ENCODE results near the gene MICALL1. TPM values are rescaled to one million over a fixed set of nuclear protein-coding genes. Genes with fewer than 3 reads are reported as not detected.
A peak's percentile ranks its signal among the peaks of the same experiment; 100 is the strongest.

The MICALL1 gene
- total and polyA plus RNA-seq, 2 of the 13 experiments (the other 11 are each of a cell fraction or from before 2014, with no cell fraction given) = 7.6 to 10.6 TPM

GRCh38 chr22:37981282-37982011 is 75.3 kb downstream of the MICALL1 start (continued):
- TF ChIP-seq, protein P1, sequence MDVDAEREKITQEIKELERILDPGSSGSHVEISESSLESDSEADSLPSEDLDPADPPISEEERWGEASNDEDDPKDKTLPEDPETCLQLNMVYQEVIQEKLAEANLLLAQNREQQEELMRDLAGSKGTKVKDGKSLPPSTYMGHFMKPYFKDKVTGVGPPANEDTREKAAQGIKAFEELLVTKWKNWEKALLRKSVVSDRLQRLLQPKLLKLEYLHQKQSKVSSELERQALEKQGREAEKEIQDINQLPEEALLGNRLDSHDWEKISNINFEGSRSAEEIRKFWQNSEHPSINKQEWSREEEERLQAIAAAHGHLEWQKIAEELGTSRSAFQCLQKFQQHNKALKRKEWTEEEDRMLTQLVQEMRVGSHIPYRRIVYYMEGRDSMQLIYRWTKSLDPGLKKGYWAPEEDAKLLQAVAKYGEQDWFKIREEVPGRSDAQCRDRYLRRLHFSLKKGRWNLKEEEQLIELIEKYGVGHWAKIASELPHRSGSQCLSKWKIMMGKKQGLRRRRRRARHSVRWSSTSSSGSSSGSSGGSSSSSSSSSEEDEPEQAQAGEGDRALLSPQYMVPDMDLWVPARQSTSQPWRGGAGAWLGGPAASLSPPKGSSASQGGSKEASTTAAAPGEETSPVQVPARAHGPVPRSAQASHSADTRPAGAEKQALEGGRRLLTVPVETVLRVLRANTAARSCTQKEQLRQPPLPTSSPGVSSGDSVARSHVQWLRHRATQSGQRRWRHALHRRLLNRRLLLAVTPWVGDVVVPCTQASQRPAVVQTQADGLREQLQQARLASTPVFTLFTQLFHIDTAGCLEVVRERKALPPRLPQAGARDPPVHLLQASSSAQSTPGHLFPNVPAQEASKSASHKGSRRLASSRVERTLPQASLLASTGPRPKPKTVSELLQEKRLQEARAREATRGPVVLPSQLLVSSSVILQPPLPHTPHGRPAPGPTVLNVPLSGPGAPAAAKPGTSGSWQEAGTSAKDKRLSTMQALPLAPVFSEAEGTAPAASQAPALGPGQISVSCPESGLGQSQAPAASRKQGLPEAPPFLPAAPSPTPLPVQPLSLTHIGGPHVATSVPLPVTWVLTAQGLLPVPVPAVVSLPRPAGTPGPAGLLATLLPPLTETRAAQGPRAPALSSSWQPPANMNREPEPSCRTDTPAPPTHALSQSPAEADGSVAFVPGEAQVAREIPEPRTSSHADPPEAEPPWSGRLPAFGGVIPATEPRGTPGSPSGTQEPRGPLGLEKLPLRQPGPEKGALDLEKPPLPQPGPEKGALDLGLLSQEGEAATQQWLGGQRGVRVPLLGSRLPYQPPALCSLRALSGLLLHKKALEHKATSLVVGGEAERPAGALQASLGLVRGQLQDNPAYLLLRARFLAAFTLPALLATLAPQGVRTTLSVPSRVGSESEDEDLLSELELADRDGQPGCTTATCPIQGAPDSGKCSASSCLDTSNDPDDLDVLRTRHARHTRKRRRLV (CRISPR knock-in tag; IDR thresholded peaks at IDR 0.05) = no peak
- no peak for TF ChIP-seq ZNF7 (CRISPR knock-in tag; IDR thresholded peaks at IDR 0.05)
- TF ChIP-seq, protein P2, sequence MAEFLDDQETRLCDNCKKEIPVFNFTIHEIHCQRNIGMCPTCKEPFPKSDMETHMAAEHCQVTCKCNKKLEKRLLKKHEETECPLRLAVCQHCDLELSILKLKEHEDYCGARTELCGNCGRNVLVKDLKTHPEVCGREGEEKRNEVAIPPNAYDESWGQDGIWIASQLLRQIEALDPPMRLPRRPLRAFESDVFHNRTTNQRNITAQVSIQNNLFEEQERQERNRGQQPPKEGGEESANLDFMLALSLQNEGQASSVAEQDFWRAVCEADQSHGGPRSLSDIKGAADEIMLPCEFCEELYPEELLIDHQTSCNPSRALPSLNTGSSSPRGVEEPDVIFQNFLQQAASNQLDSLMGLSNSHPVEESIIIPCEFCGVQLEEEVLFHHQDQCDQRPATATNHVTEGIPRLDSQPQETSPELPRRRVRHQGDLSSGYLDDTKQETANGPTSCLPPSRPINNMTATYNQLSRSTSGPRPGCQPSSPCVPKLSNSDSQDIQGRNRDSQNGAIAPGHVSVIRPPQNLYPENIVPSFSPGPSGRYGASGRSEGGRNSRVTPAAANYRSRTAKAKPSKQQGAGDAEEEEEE (CRISPR knock-in tag; IDR thresholded peaks at IDR 0.05; ENCODE audit: borderline replicate concordance) = no peak
- no peak for TF ChIP-seq ZNF670 (CRISPR knock-in tag; IDR thresholded peaks at IDR 0.05; ENCODE audit: borderline replicate concordance)
- TF ChIP-seq, protein P3, sequence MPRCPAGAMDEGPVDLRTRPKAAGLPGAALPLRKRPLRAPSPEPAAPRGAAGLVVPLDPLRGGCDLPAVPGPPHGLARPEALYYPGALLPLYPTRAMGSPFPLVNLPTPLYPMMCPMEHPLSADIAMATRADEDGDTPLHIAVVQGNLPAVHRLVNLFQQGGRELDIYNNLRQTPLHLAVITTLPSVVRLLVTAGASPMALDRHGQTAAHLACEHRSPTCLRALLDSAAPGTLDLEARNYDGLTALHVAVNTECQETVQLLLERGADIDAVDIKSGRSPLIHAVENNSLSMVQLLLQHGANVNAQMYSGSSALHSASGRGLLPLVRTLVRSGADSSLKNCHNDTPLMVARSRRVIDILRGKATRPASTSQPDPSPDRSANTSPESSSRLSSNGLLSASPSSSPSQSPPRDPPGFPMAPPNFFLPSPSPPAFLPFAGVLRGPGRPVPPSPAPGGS (CRISPR knock-in tag; IDR thresholded peaks at IDR 0.05) = 0 out of 2 replicates have a peak, but pooled peaks have one; percentile 35
- no peak for TF ChIP-seq ZNF879 (CRISPR knock-in tag; IDR thresholded peaks at IDR 0.05)
- TF ChIP-seq, protein P4, sequence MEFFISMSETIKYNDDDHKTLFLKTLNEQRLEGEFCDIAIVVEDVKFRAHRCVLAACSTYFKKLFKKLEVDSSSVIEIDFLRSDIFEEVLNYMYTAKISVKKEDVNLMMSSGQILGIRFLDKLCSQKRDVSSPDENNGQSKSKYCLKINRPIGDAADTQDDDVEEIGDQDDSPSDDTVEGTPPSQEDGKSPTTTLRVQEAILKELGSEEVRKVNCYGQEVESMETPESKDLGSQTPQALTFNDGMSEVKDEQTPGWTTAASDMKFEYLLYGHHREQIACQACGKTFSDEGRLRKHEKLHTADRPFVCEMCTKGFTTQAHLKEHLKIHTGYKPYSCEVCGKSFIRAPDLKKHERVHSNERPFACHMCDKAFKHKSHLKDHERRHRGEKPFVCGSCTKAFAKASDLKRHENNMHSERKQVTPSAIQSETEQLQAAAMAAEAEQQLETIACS (CRISPR knock-in tag; IDR thresholded peaks at IDR 0.05) = no peak
- TF ChIP-seq IRF9 (CRISPR knock-in tag; IDR thresholded peaks at IDR 0.05; ENCODE audit: borderline replicate concordance) = no peak
- TF ChIP-seq PAF1 (CRISPR knock-in tag; IDR thresholded peaks at IDR 0.05) = no peak
- no peak for TF ChIP-seq CCAR2 (optimal IDR thresholded peaks at IDR 0.05; ENCODE audit: low read depth, low read length)
- TF ChIP-seq ATF4 (CRISPR knock-in tag; IDR thresholded peaks at IDR 0.05) = no peak
- no peak for TF ChIP-seq ATM (IDR thresholded peaks at IDR 0.05; ENCODE audit: borderline replicate concordance)
- peak; percentile 94 for TF ChIP-seq HNRNPL (IDR thresholded peaks at IDR 0.05; ENCODE audit: low read depth, low read length)
- TF ChIP-seq ZNF44 (CRISPR knock-in tag; IDR thresholded peaks at IDR 0.05) = no peak
- TF ChIP-seq HNRNPH1 (optimal IDR thresholded peaks at IDR 0.05; ENCODE audit: low read depth, low read length) = no peak
- TF ChIP-seq IRX3 (CRISPR knock-in tag; IDR thresholded peaks at IDR 0.05; ENCODE audit: borderline replicate concordance, low read depth) = no peak
